ENCODE results near the gene QKI.

QKI gene

DNA sequence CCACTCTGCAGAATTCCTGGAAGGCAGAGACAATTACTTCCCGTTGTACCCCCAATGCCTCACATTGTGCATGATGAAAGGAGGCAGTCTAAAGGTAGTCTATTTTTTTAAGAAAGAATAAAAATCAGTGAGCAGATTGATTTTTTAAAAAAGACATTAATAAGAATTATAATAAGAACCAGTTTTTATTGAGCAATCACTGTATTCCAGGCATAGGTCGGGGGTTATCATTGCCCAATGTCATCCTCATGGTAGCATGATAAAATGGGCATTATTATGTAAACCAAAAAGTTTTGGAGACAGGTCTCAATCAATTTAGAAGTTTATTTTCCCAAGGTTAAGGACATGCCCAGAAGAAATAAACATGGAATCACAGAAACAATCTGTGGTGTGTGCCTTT, 14.0 kb upstream of the QKI start:
- DNase-seq: no peak
- TF ChIP-seq, protein P1, sequence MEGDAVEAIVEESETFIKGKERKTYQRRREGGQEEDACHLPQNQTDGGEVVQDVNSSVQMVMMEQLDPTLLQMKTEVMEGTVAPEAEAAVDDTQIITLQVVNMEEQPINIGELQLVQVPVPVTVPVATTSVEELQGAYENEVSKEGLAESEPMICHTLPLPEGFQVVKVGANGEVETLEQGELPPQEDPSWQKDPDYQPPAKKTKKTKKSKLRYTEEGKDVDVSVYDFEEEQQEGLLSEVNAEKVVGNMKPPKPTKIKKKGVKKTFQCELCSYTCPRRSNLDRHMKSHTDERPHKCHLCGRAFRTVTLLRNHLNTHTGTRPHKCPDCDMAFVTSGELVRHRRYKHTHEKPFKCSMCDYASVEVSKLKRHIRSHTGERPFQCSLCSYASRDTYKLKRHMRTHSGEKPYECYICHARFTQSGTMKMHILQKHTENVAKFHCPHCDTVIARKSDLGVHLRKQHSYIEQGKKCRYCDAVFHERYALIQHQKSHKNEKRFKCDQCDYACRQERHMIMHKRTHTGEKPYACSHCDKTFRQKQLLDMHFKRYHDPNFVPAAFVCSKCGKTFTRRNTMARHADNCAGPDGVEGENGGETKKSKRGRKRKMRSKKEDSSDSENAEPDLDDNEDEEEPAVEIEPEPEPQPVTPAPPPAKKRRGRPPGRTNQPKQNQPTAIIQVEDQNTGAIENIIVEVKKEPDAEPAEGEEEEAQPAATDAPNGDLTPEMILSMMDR (IDR thresholded peaks at IDR 0.05; ENCODE audit: low read depth, low read length, missing control alignments): no peak
- Histone ChIP-seq H3K4me3 (ENCODE audit: low read depth, low read length) (no peak overlapping the region), H3K36me3 (replicated peaks) (no peaks in the 10 kb centered on the region), H3K27ac (no peak overlapping the region), H3K27me3 (replicated peaks) (no peaks in the 10 kb centered on the region)
- in situ Hi-C loops (cut with HindIII; ENCODE audit: low pct_ligation_motif_present, low sequenced_read_pairs): loop anchor here (25.0 kb wide), 2 partner anchors 213 to 538 kb away; no protein-coding TSS in a partner anchor

DNA sequence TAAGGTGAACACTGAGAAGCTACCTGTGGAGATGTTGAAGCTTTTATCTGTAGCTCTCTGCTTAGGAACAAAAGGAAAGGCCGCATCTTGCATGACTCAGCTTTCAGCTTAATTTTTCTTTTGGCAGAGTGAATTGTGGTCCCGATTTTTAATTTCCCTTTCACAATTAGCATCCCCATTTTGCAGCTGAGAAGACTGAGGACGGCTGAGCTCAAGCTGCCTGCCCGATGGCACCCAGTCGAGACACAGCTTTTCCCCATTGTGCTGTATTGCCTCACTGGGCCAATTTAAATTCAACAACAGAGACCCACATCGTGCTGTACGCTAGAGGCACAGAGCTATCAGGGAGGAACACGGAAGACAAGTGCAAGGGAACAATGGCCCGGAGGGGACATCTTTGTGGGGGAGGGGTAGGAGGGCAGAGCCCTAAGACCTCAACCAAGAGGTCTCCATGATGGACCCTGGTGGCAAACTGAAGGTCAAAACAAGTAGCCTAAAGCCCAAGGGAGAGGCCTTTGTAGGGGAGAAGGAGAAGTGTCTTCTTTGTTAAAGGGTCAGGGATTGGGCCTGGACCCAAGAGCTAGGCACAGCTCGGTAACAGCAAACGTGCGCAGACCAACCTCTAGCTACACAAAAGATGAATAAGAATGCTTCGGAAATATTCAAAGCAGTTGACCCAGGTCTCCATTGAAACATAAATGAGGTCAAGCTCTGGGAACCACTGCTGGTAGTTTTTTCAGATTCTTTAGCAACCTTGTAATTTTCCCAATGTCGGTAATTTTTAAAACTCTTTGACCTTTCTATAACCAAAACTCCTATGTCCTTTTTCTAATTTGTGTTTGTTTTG, 13.3 kb upstream of the QKI start:
- H3K36me3 ChIP-seq (replicated peaks): no peaks in the 10 kb centered on the region
- TF ChIP-seq, protein P1 (IDR thresholded peaks at IDR 0.05; ENCODE audit: low read depth, low read length, missing control alignments): no peak
- no peaks in the 10 kb centered on the region for H3K27me3 ChIP-seq (replicated peaks)
- DNase-seq: no peak
- H3K27ac ChIP-seq: no peak overlapping the region
- no peak overlapping the region for H3K4me3 ChIP-seq (ENCODE audit: low read depth, low read length)
- in situ Hi-C loops (cut with HindIII; ENCODE audit: low pct_ligation_motif_present, low sequenced_read_pairs): loop anchor here (25.0 kb wide), 2 partner anchors 214 to 539 kb away; no protein-coding TSS in a partner anchor

DNA sequence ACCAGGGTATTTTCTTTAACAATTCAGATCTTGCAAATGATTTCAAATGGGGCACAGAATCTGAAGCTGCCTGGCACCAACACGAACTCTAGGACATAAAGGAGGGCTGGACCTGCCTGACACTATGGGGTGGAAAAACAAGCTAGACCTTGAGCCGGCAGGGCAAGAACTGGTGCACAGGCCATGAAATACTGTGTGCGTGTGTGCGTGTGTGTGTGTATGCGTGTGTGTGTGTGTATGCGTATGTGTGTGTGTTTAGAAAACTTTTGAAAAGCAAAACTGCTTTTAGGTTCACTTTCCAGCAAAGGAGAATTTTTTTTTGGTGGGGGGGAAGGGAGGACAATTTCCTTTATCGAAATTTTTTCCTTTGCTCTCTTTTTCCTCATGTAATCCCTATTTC, 11.9 kb upstream of the QKI start:
- Histone ChIP-seq H3K4me3 (ENCODE audit: low read depth, low read length) (no peak overlapping the region), H3K27me3 (replicated peaks) (no peaks in the 10 kb centered on the region), H3K36me3 (replicated peaks) (no peaks in the 10 kb centered on the region), H3K27ac (no peak overlapping the region)
- no peak for DNase-seq
- TF ChIP-seq, protein P1 (IDR thresholded peaks at IDR 0.05; ENCODE audit: low read depth, low read length, missing control alignments): no peak
- in situ Hi-C loops (cut with HindIII; ENCODE audit: low pct_ligation_motif_present, low sequenced_read_pairs): loop anchor here (25.0 kb wide), 2 partner anchors 215 to 540 kb away; no protein-coding TSS in a partner anchor

DNA sequence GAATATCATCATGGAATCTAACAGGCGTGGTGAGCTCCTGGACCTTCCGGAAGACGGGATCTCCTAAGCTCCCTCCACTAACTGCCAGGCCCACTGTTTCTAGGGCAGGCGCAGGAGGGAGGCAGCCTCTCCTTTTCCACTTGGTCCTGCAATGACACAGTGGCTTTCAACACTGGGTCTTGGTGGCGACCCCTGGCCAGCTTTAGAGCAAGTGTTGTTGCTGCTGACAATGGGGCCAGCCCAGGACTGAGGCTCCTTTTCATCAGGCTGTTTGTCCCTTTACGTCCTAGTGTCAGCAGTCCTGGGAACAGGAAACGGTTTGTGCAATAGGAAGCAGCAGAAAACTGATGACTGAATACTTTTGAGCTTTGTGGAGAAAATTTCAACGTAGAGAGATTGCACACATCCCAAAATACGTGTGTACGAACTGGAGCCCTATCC, 9.7 kb upstream of the QKI start:
- H3K36me3 ChIP-seq (replicated peaks): no peaks in the 10 kb centered on the region
- in situ Hi-C loops (cut with HindIII; ENCODE audit: low pct_ligation_motif_present, low sequenced_read_pairs): loop anchor here (25.0 kb wide), 2 partner anchors 218 to 543 kb away; no protein-coding TSS in a partner anchor
- no peaks in the 10 kb centered on the region for H3K27me3 ChIP-seq (replicated peaks)
- H3K4me3 ChIP-seq (ENCODE audit: low read depth, low read length): no peak overlapping the region
- TF ChIP-seq, protein P1 (IDR thresholded peaks at IDR 0.05; ENCODE audit: low read depth, low read length, missing control alignments): no peak
- DNase-seq: no peak
- H3K27ac ChIP-seq: no peak overlapping the region

DNA sequence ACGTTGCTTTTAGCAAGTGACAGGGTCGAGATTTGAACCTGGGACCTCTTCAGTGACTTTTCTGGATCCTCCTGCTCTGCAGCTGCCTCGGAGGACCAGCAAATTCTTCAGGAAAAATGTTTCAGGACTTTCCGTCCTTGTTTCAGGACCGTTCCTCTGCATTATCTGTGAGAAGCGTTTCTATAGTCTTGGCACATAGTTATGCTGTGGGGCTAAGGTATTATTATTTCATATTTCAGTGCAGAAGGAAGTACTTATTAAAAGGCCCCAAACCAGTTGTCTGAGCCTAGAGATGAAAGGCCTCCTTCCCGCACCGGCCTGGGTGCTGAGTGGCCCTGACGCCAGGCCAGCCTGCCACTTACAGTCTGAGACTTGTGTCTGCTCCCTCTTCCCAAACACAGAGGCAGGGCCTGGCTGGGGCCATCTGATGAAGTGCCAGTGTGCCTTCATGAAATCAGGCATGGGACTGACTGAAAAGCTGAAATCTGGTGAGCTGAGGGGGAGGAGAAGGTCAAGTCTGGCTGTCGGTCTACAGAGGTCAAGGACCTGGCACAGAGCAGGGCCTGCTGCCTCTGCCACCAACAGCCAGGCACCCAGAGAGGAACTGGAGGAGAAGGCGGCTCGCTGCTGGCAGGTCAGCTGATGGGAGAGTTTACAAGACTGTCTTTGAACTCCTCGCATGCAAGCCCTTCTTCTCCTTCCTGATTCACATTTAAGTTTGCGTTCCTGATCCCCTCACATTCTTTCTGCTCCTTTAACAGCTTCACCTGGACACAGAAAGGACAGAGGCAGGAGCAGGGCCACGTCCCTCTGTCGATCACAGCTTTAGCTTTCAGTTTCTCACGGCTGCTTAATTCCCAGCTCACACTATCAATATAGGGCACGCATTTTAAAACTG, 8.9 kb upstream of the QKI start:
- Histone ChIP-seq H3K27me3 (replicated peaks) (no peaks in the 10 kb centered on the region), H3K27ac (peak overlapping the region; percentile 15), H3K4me3 (ENCODE audit: low read depth, low read length) (peak overlapping the region; percentile 29), H3K36me3 (replicated peaks) (no peaks in the 10 kb centered on the region)
- in situ Hi-C loops (cut with HindIII; ENCODE audit: low pct_ligation_motif_present, low sequenced_read_pairs): loop anchor here (25.0 kb wide), 2 partner anchors 218 to 543 kb away; no protein-coding TSS in a partner anchor
- no peak for DNase-seq
- TF ChIP-seq, protein P1 (IDR thresholded peaks at IDR 0.05; ENCODE audit: low read depth, low read length, missing control alignments): no peak
